ENCODE data around the gene PPP2R5E. TPM values are rescaled to one million over a fixed set of nuclear protein-coding genes. Genes with fewer than 3 reads are reported as not detected.

Gene PPP2R5E
- total RNA-seq, 4 donors from 2014 or later, result 23.7 to 41.1 (median 25.5) TPM

DNA sequence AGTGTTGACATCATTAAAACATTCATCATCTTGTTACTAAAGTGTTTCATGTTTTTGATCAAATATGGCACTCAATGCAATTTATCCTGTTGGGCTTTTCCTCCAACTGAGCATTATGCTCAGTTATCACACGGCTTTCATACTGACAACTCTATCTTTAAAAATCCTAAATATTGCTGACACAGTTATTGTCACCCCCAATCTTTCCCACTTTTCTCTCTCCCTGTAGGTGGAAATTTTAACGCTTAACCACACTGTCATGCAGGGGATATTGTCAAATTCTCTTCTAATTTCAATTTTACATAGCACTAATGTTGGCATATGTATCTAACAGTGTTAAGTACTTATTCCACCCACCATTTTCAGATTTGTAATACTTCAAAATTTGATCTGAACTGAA is 164.7 kb downstream of the PPP2R5E start:
- no peak for TF ChIP-seq CTCF (IDR thresholded peaks at IDR 0.05; ENCODE audit: low read depth)

DNA sequence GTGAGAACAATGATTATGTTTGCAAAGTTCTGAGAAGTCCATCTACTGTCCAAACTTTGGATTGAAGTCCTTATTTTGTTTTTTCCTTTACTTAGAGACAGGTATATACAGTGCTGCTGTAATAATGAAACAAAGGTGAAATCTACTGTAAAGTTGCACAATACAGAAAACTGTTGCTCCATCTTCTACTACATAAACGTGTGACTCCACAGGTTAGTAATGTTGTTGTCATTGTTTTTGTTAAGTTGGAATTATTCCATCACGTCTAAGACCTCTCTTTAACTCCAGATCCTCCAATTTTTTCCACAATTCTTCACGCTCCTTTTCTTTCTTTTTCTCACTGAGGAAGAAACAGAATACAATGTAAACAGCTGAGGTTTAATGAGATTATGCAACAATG is 167.4 kb downstream of the PPP2R5E start:
- TF ChIP-seq CTCF (IDR thresholded peaks at IDR 0.05; ENCODE audit: low read depth), result no peak

GRCh38 chr14:63371033-63371432 is 172.1 kb downstream of the PPP2R5E start:
- TF ChIP-seq CTCF (IDR thresholded peaks at IDR 0.05; ENCODE audit: low read depth), result no peak

GRCh38 chr14:63367742-63368364 is 175.3 kb downstream of the PPP2R5E start:
- TF ChIP-seq CTCF (IDR thresholded peaks at IDR 0.05; ENCODE audit: low read depth), result no peak

GRCh38 chr14:63362389-63362819 is 180.8 kb downstream of the PPP2R5E start:
- no peak for TF ChIP-seq CTCF (IDR thresholded peaks at IDR 0.05; ENCODE audit: low read depth)

DNA sequence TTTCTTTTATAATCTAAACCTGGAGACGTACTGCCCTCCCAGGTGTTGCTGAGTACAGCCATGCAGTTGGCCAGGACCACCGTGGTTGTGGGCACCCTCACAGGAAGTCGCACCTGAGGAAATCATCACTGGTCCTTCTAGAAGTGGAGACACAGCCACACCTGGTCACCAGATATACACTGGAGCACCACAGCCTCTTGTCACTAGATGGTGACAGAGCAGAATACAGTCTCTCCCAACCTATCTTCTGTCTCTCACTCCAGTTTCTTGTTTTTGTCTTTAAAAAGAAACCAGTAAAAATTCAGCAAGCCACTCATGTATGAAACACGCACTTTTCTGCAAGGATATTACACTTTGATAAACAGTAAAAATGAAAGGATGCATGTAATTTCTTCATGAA is 181.4 kb downstream of the PPP2R5E start:
- TF ChIP-seq CTCF (IDR thresholded peaks at IDR 0.05; ENCODE audit: low read depth), result no peak

- no peak for TF ChIP-seq CTCF (IDR thresholded peaks at IDR 0.05; ENCODE audit: low read depth)
Observed at GRCh38 chr14:63357841-63358240, 185.3 kb downstream of the PPP2R5E start.
